GM19455 (cell line): ENCODE data around the gene FZD1.

Experiments used
- ATAC-seq: cut with Tn5 transposase; IDR thresholded peaks from one replicate; pipeline ENCODE4 v1.9.1; 2021; ENCODE audit not compliant: unreplicated experiment

The FZD1 gene

DNA sequence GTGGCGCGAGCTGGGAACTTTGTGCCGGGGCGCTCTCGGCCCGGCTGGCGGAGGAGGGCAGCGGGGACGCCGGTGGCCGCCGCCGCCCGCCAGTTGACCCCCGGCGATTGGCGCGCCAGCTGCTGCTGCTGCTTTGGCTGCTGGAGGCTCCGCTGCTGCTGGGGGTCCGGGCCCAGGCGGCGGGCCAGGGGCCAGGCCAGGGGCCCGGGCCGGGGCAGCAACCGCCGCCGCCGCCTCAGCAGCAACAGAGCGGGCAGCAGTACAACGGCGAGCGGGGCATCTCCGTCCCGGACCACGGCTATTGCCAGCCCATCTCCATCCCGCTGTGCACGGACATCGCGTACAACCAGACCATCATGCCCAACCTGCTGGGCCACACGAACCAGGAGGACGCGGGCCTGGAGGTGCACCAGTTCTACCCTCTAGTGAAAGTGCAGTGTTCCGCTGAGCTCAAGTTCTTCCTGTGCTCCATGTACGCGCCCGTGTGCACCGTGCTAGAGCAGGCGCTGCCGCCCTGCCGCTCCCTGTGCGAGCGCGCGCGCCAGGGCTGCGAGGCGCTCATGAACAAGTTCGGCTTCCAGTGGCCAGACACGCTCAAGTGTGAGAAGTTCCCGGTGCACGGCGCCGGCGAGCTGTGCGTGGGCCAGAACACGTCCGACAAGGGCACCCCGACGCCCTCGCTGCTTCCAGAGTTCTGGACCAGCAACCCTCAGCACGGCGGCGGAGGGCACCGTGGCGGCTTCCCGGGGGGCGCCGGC is 870 bp downstream of the FZD1 start:
- ATAC-seq, result peak; percentile 42

DNA sequence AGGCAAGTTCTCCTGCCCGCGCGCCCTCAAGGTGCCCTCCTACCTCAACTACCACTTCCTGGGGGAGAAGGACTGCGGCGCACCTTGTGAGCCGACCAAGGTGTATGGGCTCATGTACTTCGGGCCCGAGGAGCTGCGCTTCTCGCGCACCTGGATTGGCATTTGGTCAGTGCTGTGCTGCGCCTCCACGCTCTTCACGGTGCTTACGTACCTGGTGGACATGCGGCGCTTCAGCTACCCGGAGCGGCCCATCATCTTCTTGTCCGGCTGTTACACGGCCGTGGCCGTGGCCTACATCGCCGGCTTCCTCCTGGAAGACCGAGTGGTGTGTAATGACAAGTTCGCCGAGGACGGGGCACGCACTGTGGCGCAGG is 1.4 kb downstream of the FZD1 start:
- no peak for ATAC-seq

DNA sequence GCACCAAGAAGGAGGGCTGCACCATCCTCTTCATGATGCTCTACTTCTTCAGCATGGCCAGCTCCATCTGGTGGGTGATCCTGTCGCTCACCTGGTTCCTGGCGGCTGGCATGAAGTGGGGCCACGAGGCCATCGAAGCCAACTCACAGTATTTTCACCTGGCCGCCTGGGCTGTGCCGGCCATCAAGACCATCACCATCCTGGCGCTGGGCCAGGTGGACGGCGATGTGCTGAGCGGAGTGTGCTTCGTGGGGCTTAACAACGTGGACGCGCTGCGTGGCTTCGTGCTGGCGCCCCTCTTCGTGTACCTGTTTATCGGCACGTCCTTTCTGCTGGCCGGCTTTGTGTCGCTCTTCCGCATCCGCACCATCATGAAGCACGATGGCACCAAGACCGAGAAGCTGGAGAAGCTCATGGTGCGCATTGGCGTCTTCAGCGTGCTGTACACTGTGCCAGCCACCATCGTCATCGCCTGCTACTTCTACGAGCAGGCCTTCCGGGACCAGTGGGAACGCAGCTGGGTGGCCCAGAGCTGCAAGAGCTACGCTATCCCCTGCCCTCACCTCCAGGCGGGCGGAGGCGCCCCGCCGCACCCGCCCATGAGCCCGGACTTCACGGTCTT is 1.9 kb downstream of the FZD1 start:
- no peak for ATAC-seq

DNA sequence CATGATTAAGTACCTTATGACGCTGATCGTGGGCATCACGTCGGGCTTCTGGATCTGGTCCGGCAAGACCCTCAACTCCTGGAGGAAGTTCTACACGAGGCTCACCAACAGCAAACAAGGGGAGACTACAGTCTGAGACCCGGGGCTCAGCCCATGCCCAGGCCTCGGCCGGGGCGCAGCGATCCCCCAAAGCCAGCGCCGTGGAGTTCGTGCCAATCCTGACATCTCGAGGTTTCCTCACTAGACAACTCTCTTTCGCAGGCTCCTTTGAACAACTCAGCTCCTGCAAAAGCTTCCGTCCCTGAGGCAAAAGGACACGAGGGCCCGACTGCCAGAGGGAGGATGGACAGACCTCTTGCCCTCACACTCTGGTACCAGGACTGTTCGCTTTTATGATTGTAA is 2.5 kb downstream of the FZD1 start:
- no peak for ATAC-seq

DNA sequence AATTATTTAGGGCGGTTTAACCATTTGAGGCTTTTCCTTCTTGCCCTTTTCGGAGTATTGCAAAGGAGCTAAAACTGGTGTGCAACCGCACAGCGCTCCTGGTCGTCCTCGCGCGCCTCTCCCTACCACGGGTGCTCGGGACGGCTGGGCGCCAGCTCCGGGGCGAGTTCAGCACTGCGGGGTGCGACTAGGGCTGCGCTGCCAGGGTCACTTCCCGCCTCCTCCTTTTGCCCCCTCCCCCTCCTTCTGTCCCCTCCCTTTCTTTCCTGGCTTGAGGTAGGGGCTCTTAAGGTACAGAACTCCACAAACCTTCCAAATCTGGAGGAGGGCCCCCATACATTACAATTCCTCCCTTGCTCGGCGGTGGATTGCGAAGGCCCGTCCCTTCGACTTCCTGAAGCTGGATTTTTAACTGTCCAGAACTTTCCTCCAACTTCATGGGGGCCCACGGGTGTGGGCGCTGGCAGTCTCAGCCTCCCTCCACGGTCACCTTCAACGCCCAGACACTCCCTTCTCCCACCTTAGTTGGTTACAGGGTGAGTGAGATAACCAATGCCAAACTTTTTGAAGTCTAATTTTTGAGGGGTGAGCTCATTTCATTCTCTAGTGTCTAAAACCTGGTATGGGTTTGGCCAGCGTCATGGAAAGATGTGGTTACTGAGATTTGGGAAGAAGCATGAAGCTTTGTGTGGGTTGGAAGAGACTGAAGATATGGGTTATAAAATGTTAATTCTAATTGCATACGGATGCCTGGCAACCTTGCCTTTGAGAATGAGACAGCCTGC is 3.1 kb downstream of the FZD1 start:
- no peak for ATAC-seq

DNA sequence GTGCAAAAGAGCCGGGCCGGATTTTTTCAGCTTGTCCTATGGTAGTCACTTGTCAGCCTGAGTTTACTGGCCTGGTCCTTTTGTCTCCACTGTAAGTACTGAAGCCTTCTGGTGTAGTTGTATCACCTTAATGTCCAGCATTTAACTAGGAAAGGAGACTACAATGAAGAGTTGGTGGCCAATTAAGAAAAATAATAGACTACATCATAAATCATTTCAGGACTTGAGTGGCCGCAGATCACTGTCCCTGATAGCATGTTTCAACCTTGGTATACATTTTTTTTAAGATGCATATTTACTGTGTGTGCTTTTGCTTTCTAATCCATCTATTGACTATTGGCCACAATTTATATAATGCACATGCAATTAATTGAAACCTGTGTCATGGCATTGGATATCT is 6.1 kb downstream of the FZD1 start:
- ATAC-seq, result no peak

DNA sequence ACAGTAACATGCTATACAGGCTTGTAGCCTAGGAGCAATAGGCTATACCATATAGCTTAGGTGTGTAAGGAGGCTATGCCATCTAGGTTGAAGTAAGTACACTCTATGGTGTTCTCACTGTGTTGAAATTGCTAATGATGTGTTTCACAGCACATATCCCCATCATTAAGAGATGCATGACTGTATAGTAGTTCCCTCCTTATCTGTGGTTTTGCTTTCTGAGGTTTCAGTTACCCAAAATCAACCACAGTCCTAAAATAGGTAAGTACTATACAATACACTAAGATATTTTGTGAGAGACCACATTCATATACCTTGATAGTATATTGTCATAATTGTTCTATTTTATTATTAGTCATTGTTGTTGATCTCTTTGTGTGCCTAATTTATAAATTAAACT is 12.7 kb downstream of the FZD1 start:
- ATAC-seq, result peak; percentile 82

DNA sequence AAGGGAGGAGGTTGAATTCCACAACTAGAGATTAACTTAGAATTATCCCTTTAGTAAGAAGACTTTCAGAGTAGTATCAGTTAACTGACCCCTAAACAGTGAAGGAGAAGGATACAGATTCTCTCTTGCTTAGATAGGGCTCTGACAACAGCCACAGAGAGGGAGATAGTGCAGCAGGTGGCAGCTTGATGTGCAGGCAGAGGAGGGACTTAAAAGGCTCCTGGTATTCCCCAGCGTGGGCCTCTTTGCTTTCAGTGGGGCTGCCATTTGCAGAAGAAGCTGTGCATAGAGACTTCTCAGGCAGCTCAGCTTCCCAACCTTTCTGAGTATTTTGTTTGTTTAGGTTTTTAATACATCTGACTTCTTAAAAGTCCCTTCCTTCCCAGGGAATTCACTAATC is 16.0 kb downstream of the FZD1 start:
- ATAC-seq, result no peak

DNA sequence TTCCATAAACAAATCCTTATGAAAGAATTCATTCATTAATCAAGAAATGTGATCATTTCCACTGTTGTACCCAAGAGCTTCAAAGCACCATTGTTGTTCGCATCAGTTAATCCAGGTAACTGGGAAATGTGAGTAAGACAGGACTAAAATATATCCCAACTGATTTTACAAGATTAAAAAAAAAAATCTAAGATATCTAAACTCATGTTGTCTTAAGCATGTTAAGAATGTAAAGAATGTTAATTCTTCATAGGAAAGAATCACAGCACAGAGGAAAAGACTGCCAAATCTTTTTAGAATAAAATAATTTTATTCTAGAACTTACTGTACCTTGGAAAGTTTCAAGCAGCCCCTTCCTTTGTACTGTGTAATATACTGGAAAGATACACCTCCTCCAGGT is 16.4 kb downstream of the FZD1 start:
- no peak for ATAC-seq

DNA sequence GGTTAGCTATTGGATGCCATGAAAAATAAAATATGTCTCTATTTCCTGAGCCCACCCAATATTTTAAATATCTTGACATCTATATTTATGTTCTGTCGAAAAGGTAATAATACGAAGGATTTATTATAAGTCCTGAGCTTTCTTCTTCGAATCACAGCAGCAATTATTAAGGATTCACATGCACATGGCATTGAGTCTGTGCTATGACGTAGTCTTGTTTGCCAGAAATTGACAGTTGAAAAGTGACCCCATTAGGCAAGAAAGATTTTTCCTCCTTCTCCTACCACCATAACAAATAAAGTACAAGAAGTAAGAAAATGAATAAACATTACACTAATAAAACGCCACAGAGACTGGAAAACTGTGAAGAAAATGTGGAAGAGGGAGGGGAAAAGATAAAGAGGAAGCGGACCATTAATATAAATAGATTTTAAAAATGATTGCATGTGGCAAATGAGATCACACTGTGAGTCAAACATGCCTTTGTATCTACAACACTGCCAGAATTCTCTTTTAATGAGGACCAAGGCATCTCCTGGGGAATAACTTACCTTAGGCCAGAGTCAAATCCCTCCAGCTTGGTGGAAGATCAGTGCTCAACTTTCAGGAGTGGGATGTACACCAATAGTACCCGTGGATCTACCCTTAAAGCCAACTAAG is 21.6 kb downstream of the FZD1 start:
- no peak for ATAC-seq

DNA sequence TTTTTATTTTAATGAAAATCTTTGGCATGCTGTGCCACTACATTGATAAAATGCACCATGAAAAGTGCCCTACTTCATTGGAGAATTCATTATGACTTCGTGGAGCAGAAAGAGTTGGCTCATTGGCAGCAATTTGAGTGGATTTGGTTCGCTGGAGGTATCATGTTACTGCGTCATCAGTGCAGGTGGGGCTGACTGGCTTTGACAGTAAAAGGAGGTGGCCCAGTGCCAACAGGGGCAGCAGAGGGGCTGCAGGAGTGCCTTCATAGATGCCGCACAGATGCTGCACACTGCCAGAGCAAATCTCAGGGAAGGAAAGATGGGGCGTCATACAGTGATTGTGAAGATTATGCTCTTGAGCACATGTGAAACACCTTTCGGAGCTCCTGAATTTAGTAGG is 22.2 kb downstream of the FZD1 start:
- no peak for ATAC-seq

DNA sequence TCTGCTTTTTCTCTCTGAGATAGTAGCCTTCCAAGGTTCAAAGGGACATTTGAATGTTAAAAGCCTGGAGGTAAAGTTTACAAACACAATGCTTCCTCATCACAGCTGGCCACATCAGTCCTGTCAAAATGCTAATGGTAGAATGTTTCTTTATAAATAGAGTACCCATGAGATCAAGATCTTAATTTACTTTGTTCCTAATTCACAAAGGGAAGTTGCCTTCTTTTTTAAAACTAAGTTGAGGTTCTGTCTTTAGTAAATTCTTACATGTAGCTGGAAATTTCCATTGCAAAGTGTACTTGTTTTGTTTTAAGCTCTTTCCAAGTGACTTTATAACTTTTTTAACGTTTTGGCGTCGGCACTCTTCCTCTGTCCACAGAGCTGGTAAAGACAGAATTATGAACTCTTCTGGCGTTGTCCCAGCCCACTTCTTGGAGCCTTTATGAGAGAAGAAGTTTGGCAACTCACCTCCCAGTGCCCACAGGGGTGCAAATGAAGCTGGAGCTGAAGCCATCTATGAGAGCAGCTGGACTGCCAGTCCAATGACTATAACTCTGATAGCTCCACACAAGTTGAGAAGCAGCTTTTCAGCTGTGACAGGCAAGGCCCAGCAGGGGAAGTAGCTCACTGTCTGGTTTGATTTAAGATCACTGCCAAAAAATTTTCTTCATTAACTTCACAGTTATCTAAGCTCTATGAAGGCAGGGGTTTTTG is 23.3 kb downstream of the FZD1 start:
- no peak for ATAC-seq

DNA sequence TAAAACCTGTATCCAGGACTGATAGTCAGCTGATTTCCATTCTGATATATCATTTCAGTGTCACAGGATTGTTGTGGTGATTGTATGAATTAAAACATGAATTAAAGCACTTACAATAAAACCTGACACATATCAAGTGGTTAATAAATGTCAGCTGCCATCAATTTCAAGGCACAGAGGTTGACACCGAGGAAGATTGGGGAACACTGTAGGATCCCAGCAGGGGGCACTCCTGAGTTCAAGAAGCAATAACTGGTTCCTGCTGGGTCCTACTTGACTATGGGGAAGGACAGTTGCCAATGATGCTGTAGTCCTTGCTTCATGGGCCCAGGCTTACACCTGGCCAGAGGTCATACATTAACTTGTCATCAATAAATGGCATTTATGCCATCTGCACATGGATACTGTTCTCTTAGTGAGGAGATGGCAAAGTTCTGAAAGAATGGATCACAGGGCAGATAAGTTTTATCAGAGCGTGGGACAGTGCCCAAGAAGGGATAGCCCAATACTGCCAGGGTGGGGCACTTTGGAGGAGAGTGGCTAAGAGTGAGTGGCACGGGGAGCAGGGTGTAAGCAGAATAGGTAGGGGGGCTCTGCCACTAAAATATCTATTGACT is 24.1 kb downstream of the FZD1 start:
- ATAC-seq, result peak; percentile 61

DNA sequence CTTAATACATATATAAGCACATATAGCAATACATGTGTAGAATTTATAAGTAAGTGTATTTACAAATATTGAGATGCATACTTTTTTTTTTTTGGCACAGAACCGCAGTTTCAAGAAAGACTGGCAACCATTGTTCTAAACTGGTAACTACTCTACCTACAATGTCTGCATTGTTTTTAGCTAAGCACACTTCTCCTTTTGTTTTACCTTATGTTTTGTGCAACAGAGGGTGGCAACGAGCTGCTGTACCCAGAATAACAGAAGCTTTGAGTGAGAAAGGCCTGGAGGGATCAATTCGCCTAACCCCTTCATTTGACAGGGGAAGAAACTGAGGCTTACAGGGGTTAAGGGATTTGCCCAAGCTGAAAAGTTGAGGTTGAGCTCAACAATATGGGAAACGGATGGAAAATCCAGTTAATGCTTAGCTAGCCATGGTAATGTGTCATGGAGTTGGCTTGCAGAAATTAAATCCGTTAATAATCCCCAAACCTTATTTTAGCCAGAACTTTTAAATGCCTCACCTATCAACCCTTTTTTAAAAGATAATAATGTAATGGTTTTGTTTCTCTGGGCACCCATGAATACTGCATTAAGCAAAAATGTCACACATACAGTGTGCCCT is 25.5 kb downstream of the FZD1 start:
- no peak for ATAC-seq

DNA sequence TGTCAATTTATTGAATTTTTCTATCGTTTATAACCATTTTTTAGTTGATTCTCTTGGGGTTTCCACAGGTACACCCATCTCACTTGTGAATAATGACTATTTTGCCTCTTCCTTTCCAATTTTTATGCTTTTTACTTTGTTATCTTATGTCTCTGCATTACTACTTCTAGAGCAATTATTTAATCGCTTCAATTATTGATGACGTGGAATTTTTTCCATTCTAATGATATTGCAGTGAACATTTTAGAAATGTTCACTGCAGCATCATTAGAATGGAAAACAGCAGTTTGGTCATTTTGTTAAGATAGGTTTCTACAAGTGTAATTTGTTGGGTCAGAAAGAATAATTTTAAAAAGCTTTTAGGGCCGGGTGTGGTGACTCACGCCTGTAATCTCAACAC is 27.1 kb downstream of the FZD1 start:
- ATAC-seq, result no peak

DNA sequence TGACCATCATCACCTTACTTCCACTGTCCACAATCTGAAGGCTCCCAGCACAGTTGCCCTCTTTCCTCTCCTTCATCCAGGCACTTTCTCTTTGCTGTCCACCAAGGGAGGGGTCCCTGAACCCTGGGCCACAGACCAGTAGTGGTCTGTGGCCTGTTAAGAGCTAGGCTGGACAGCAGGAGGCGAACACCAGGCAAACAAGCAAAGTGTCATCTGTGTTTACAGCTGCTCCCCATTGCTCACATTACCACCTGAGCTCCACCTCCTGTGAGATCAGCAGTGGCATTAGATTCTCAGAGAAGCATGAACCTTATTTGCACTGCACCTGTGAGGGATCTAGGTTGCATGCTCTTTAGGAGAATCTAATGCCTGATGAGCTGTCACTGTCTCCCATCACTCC is 27.7 kb downstream of the FZD1 start:
- ATAC-seq, result no peak

DNA sequence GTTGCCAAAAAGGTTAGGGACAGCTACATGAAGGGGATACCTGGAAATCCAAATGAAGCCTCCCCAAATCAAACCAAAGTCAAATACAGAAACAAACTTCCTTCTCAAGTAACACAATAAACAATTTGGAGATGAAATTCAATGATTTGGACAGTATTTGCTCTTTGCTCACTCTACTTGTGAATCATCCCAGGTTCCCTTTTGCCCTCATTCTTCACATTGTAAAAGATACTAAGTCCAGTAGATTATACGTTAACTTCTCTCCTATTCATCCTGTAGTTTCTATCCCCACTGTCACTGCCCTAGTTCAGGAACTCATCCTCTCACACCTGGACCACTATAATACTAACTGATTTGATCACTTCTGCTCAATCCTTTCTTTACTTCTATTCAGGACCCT is 28.3 kb downstream of the FZD1 start:
- no peak for ATAC-seq

DNA sequence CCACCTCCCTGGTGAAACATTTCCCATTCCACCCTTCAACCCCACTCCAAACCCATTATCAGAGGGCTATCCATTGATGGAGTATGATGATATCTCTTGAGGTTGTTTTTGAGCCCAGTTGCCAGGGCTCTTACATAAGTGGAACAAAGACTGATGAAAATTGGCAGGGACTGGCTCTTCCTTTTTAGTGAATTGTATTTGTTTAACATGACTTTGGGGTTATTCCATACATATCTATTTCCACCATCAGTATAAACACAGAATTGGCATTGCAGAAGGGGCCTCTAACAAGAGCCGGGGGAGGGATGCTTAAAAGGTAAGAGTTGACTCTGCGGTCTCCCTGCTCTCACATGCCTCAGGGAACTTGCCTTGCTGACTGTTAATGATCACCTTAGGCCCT is 28.9 kb downstream of the FZD1 start:
- ATAC-seq, result no peak

DNA sequence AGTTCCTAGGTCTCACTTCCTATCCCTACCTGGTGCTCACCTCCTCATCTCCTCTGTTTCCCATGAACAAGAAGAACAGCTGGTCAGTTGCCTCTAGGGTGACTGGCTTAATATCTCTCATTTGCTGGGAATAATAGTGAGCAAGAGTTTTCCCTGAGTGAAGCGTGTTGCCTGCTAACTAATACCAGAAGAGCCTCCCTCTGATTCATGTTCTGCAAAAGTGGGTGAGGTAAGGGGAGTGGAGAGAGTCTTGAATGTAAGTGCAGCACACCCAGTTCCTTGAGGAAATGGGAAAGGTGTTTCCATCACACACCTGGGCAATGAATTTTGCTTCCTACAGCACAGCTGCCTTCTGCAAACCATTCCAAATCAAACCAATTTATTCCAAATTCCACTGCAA is 29.6 kb downstream of the FZD1 start:
- ATAC-seq, result no peak

DNA sequence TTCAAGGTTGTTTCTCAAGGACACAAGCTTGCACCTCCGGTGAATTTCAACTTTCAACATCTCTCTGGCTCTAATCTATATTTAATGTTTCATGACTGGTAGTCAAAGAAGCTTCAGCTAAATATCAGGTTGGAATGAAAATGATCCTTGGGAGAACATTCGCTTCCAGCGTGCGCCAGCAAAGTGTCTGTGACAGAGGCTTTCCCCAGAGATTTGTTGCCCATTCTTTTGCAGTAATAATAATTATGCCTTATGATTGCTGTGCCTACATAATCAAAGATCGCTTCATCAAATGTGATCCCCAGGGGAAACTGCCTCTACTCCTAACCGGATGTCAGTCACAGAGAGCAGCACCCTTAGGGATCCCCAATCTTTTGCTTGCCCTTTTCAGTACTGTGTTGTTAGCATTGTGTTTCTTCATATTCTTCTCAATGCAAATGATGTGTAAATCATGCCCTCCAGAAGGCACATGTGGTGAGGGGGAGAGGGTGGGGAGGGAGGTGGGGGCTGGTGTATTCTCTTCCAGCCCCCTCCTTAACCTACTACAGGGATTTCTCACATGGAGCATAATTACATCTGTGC is 30.5 kb downstream of the FZD1 start:
- no peak for ATAC-seq
